Uterus (tissue), 4 donors: ENCODE measurements around the gene IL1A. TPM values are rescaled to one million over a fixed set of nuclear protein-coding genes. Genes with fewer than 3 reads are reported as not detected.

ENCODE experiments used
- DNase-seq, 2 donors: peaks; one replicate each; pipeline ENCODE4 v3.0.0-alpha.2; 2019 to 2020
- H3K27ac ChIP-seq, 2 donors: fragments of 200-600 bp; sonication (generic); 1 replicate in 1 of 2; 2 replicates in 1 of 2; pipeline ENCODE4 v1.5.1; 2016 to 2018
- H3K27me3 ChIP-seq, 2 donors: fragments of 200-600 bp; sonication (generic); one replicate each; pipeline ENCODE4 v1.5.1; 2018 to 2019; ENCODE audit warnings: control low read depth in 1 of 2
- H3K36me3 ChIP-seq, 2 donors: fragments of 200-600 bp; sonication (generic); one replicate each; pipeline ENCODE4 v1.5.1; 2019; ENCODE audit warnings: control low read depth in 1 of 2
- H3K4me1 ChIP-seq, 2 donors: fragments of 200-600 bp; sonication (generic); one replicate each; pipeline ENCODE4 v1.5.1; 2018 to 2019; ENCODE audit warnings: control low read depth in 1 of 2
- H3K4me3 ChIP-seq, 2 donors: fragments of 200-600 bp; sonication (generic); 1 replicate in 1 of 2; 2 replicates in 1 of 2; pipeline ENCODE4 v1.5.1; 2018 to 2019; ENCODE audit warnings: mild to moderate bottlenecking in 1 of 2
- H3K9me3 ChIP-seq, 2 donors: fragments of 200-600 bp; sonication (generic); one replicate each; pipeline ENCODE4 v1.5.1; 2019; ENCODE audit warnings: control low read depth in 1 of 2
- POLR2A ChIP-seq, 2 donors: fragments of 450-650 bp; IDR thresholded peaks; one replicate each; pipeline ENCODE4 v1.6.1; 2016; ENCODE audit warnings: antibody characterized with exemption in 2 of 2, mild to moderate bottlenecking in 1 of 2, moderate library complexity in 1 of 2
- intact Hi-C: fragments of 100-400 bp; cut with DNase I; formaldehyde crosslinking; loops from one replicate; pipeline ENCODE4 v1.15.1; 2023; ENCODE audit warnings: low total_unique reads
- total RNA-seq, 4 donors: library from RNA; depleted of rRNA in 3 of 4; stranded (reverse); fragments of >200 nt in 3 of 4; gene quantifications; one replicate each; pipeline versions ENCODE4 v1.1.0 to v1.2.4, GENCODE V29; 2014 to 2023
- TF ChIP-seq, protein P1 (sequence below), 4 experiments: fragments of 200-600 bp in 2 of 4; fragments of 450-650 bp in 2 of 4; sonication (generic) in 2 of 4; IDR thresholded peaks; one replicate each; pipeline ENCODE4 v1.5.1; 2016 to 2019; ENCODE audit warnings: antibody characterized with exemption in 4 of 4, mild to moderate bottlenecking in 2 of 4, moderate library complexity in 1 of 4
- donor health status: DM: yes; HTN: yes; CAD: no.

IL1A gene
- total RNA-seq, 4 donors from 2014 or later, result 0.41 TPM; not detected in 3

DNA sequence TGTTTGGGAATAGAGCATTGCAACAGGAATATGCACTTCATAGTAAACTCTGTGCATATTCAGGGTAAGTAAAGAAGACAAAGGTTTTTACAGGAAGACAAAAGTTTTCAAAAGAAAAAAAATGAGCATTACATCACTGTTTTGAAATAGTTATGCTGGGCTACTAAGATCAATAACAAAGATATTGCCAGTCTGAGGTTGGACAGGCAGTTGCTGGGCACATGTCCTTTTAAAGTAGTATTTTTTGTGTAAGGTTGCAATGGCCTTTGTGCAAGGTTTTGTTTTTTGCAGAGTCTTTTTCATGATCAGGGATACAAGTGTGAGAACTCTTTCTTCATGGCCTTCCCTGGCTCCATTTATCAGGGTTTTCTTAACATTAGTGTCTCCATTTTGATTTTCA lies 36.0 kb upstream of the IL1A start:
- Histone ChIP-seq H3K27ac (no peak overlapping the region), H3K9me3 (no peaks in the 10 kb centered on the region), H3K36me3 (no peaks in the 10 kb centered on the region), H3K4me3 (no peak overlapping the region), H3K27me3 (no peaks in the 10 kb centered on the region), H3K4me1 (no peaks in the 10 kb centered on the region)
- TF ChIP-seq POLR2A (IDR thresholded peaks at IDR 0.05), result no peak
- TF ChIP-seq, protein P1, sequence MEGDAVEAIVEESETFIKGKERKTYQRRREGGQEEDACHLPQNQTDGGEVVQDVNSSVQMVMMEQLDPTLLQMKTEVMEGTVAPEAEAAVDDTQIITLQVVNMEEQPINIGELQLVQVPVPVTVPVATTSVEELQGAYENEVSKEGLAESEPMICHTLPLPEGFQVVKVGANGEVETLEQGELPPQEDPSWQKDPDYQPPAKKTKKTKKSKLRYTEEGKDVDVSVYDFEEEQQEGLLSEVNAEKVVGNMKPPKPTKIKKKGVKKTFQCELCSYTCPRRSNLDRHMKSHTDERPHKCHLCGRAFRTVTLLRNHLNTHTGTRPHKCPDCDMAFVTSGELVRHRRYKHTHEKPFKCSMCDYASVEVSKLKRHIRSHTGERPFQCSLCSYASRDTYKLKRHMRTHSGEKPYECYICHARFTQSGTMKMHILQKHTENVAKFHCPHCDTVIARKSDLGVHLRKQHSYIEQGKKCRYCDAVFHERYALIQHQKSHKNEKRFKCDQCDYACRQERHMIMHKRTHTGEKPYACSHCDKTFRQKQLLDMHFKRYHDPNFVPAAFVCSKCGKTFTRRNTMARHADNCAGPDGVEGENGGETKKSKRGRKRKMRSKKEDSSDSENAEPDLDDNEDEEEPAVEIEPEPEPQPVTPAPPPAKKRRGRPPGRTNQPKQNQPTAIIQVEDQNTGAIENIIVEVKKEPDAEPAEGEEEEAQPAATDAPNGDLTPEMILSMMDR (IDR thresholded peaks at IDR 0.05), result no peak
- intact Hi-C loops, result no loop called here
- DNase-seq, result no peak

DNA sequence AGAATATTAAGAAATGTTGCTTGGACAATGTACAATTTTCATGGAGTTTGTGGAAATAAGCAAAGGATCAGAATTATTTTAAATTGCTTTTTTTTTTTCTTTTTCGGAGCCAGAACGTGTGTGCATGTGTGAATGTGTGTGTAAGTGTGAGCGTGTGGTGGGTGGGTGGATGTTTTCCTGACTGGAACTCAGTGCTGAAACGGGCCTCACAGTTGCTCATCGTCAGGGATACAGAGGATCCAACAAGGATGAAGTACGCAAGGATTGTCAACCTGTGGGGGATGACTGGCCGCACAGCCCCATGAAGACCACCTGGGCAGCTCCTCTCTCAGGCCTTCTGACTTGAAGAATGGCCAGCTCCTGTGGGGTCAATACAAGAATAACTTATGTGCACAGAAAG lies 34.8 kb upstream of the IL1A start:
- Histone ChIP-seq H3K4me3 (no peak overlapping the region), H3K4me1 (no peaks in the 10 kb centered on the region), H3K27ac (no peak overlapping the region), H3K36me3 (no peaks in the 10 kb centered on the region), H3K27me3 (no peaks in the 10 kb centered on the region), H3K9me3 (no peaks in the 10 kb centered on the region)
- intact Hi-C loops, result no loop called here
- TF ChIP-seq, protein P1 (IDR thresholded peaks at IDR 0.05), result no peak
- TF ChIP-seq POLR2A (IDR thresholded peaks at IDR 0.05), result no peak
- DNase-seq, result no peak

DNA sequence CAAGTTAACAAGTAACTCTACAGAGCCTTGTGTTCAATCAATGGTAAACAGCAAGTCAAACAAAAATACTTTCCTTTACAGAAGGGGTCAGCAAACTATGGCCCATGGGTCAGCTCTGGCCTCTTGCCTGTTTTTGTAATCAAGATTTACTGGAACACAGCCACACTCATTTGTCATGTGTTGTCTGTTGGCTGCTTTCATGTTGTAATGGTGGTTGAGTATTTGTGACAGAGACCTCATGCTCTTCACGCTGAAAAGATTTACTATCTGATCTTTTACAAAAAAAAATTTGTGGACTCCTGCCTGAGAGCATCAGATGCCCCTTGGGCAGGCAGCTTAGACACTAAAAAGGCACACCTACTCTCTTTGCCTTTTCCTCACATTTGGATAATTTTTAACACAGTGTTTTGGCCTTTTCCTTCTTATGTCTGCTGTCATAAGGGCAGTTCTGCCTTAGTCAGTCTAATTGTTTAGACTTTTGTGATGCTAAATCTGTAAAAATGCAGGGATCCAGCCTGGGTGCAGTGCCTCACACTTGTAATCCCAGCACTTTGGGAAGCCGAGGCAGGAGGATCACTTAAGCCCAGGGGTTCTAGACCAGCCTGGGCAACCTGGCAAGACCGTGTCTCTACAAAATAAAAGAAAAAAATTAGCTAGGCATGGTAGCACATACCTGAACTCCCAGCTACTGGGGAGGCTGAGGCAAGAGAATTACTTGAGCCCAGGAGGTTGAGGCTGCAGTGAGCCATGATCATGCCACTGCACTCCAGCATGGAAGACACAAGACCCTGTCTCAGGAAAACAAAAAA lies 34.0 kb upstream of the IL1A start:
- DNase-seq, result no peak
- TF ChIP-seq POLR2A (IDR thresholded peaks at IDR 0.05), result no peak
- TF ChIP-seq, protein P1 (IDR thresholded peaks at IDR 0.05), result no peak
- Histone ChIP-seq H3K27ac (no peak overlapping the region), H3K36me3 (no peaks in the 10 kb centered on the region), H3K27me3 (no peaks in the 10 kb centered on the region), H3K4me3 (no peak overlapping the region), H3K9me3 (no peaks in the 10 kb centered on the region), H3K4me1 (no peaks in the 10 kb centered on the region)
- intact Hi-C loops, result no loop called here

DNA sequence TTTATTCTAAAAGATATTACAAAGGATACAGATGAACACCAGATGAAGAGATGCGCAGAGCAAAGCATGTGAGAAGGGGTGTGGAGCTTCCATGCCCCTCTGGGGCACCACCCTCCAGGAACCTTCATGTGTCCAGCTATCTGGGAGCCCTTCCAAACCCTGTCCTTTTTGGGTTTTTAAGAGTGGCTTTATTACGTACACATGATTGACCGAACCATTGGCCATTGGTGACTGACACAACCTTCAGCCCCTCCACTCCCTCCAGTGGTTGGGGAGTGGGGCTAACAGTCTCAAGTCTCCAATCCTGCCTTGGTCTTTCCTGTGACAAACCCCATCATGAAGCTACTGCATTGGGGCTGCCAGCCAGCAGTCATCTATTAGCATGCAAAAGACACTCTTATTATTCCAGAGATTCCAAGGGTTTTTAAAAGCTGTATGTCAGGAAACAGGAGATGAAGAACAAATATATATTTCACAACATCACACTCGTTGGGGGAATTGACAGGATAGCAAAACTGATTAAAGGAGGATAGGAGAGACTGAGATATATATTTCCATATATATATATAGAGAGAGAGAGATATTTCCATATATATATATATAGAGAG lies 32.9 kb upstream of the IL1A start:
- no peaks in the 10 kb centered on the region for H3K4me1 ChIP-seq
- no peaks in the 10 kb centered on the region for H3K9me3 ChIP-seq
- no peak for DNase-seq
- TF ChIP-seq, protein P1 (IDR thresholded peaks at IDR 0.05), result no peak
- TF ChIP-seq POLR2A (IDR thresholded peaks at IDR 0.05), result no peak
- no peak overlapping the region for H3K27ac ChIP-seq
- no peaks in the 10 kb centered on the region for H3K27me3 ChIP-seq
- H3K4me3 ChIP-seq, result no peak overlapping the region
- H3K36me3 ChIP-seq, result no peaks in the 10 kb centered on the region
- intact Hi-C loops, result no loop called here

DNA sequence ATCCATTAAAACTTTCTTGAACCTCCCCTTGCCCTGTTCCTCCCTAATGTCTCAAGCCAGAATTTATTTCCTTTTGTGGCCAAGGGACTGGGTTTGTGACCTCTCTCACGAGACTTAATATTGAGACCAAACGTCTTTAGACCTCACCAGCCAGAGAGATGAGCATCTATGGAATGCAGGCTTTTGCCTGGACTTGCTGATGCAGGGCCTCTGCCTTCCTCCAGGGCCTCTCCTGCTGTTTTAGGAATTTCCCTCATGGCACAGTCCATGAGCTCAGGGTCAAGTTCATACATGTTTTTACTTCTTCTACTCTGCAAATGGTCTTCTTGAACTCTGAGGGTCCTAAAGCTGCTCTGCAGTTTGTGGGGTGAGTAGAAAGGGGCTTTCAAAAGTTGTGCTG lies 30.0 kb upstream of the IL1A start:
- Histone ChIP-seq H3K4me3 (no peak overlapping the region), H3K27ac (no peak overlapping the region), H3K27me3 (no peaks in the 10 kb centered on the region), H3K9me3 (no peaks in the 10 kb centered on the region), H3K36me3 (no peaks in the 10 kb centered on the region), H3K4me1 (no peaks in the 10 kb centered on the region)
- intact Hi-C loops, result no loop called here
- DNase-seq, result no peak
- TF ChIP-seq, protein P1 (IDR thresholded peaks at IDR 0.05), result no peak
- no peak for TF ChIP-seq POLR2A (IDR thresholded peaks at IDR 0.05)
